ENCODE results near the gene GPC6.

- TF ChIP-seq, protein P1, sequence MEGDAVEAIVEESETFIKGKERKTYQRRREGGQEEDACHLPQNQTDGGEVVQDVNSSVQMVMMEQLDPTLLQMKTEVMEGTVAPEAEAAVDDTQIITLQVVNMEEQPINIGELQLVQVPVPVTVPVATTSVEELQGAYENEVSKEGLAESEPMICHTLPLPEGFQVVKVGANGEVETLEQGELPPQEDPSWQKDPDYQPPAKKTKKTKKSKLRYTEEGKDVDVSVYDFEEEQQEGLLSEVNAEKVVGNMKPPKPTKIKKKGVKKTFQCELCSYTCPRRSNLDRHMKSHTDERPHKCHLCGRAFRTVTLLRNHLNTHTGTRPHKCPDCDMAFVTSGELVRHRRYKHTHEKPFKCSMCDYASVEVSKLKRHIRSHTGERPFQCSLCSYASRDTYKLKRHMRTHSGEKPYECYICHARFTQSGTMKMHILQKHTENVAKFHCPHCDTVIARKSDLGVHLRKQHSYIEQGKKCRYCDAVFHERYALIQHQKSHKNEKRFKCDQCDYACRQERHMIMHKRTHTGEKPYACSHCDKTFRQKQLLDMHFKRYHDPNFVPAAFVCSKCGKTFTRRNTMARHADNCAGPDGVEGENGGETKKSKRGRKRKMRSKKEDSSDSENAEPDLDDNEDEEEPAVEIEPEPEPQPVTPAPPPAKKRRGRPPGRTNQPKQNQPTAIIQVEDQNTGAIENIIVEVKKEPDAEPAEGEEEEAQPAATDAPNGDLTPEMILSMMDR (IDR thresholded peaks at IDR 0.05), result no peak
- no peak for TF ChIP-seq EZH2 (IDR thresholded peaks at IDR 0.05; ENCODE audit: borderline replicate concordance, insufficient read depth, low read depth, low read length, poor library complexity, severe bottlenecking)
Measured at GRCh38 chr13:93230261-93230855, 3.8 kb downstream of the GPC6 start.

Data from B cell (primary cell).